MCF 10A (cell line): ENCODE data around the gene ACSS2. TPM values are rescaled to one million over a fixed set of nuclear protein-coding genes. Genes with fewer than 3 reads are reported as not detected.
"Not testable (repeated sequence)": the region's sequence is repeated elsewhere in the genome, so short reads cannot be mapped to it uniquely, and the experiment has no call there.

Experiments
- BruUV-seq: library from RNA; stranded (reverse); fragments of 400-500 nt; replicated peaks from 2 replicates; lab custom pipeline; 2021; lab: Mats Ljungman, UMichigan
- CTCF ChIA-PET: fragments of 300-600 bp; sonication (Branson Sonifier 250); formaldehyde crosslinking; extraction: SDS; loops from one replicate; lab custom pipeline; 2021; ENCODE audit warnings: antibody characterized with exemption, inconsistent platforms; lab: Yijun Ruan, JAX
- POLR2A ChIA-PET: fragments of 300-600, 350-650 bp; sonication (Branson Sonifier 250); formaldehyde crosslinking; extraction: SDS; loops from one replicate; lab custom pipeline; 2020; ENCODE audit warnings: antibody characterized with exemption, inconsistent platforms; lab: Yijun Ruan, JAX
- DNase-seq: peaks from one replicate; pipeline ENCODE4 v3.0.0-alpha.2; 2018; ENCODE audit not compliant: unreplicated experiment
- H3K27ac Mint-ChIP-seq: one replicate; pipeline ENCODE4 v1.8.0; 2022; ENCODE audit warnings: mild to moderate bottlenecking, low read depth, mixed read lengths; ENCODE audit not compliant: unreplicated experiment
- H3K27me3 Mint-ChIP-seq: one replicate; pipeline ENCODE4 v1.8.0; 2022; ENCODE audit warnings: mixed read lengths; ENCODE audit not compliant: insufficient read depth, unreplicated experiment
- H3K36me3 Mint-ChIP-seq: one replicate; pipeline ENCODE4 v1.8.0; 2022; ENCODE audit warnings: mild to moderate bottlenecking, moderate library complexity, mixed read lengths; ENCODE audit not compliant: insufficient read depth, unreplicated experiment
- H3K4me1 Mint-ChIP-seq: one replicate; pipeline ENCODE4 v1.8.0; 2022; ENCODE audit warnings: mixed read lengths; ENCODE audit not compliant: insufficient read depth, unreplicated experiment
- H3K4me3 Mint-ChIP-seq: one replicate; pipeline ENCODE4 v1.8.0; 2022; ENCODE audit warnings: mild to moderate bottlenecking, moderate library complexity, mixed read lengths; ENCODE audit not compliant: unreplicated experiment
- H3K9me3 Mint-ChIP-seq: one replicate; pipeline ENCODE4 v1.8.0; 2022; ENCODE audit warnings: mixed read lengths; ENCODE audit not compliant: unreplicated experiment
- intact Hi-C: fragments of 100-400 bp; cut with micrococcal nuclease; formaldehyde crosslinking; loops from 2 replicates; pipeline ENCODE4 v1.14.1; 2022
- total RNA-seq: library from RNA; stranded (reverse); gene quantifications from 2 replicates; pipeline ENCODE4 v1.2.3, GENCODE V29; 2022
- TF ChIP-seq, protein P1 (sequence below): fragments of 200-600 bp; IDR thresholded peaks from one replicate; pipeline ENCODE4 v1.8.0; 2022; ENCODE audit warnings: antibody characterized with exemption, mild to moderate bottlenecking; ENCODE audit not compliant: unreplicated experiment

The ACSS2 gene
- total RNA-seq, 1 experiment from 2014 or later, result 42.0 TPM

GRCh38 chr20:34880215-34880850 is 3.9 kb downstream of the ACSS2 start:
- CTCF ChIA-PET, result interaction anchor here (0.6 to 1.4 kb wide), 7 partner anchors 14 to 302 kb away, joined by 3 to 6 read pairs (median 4); partner anchors contain the start of genes GSS and MYH7B

DNA sequence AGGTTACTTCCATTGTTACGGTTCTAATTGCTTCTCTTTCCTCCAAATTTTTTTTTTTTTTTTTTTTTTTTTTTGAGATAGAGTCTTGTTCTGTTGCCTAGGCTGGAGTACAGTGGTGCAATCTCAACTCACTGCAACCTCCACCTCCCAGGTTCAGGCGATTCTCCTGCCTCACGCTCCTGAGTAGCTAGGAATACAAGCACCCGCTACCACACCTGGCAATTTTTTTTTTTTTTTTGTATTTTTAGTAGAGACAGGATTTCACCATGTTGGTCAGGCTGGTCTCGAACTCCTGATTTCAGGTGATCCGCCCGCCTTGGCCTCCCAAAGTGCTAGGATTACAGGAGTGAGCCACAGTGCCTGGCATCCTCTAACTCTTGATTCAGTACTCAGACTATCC is 4.6 kb downstream of the ACSS2 start:
- CTCF ChIA-PET, result interaction anchor here (0.6 to 1.1 kb wide), 4 partner anchors 36 to 303 kb away, joined by 3 to 4 read pairs (median 4); partner anchors contain the start of genes GSS and MYH7B

More at GRCh38 chr20:34880215-34880850, 3.9 kb downstream of the ACSS2 start:
- Mint-ChIP-seq H3K27ac (no peak overlapping the region), H3K27me3 (no peaks in the 10 kb centered on the region), H3K36me3 (peaks cover 7% of the 10 kb centered on the region), H3K4me1 (peaks cover 26% of the 10 kb centered on the region), H3K9me3 (no peaks in the 10 kb centered on the region), H3K4me3 (no peak overlapping the region)
- no peak for DNase-seq
- intact Hi-C loops, result no loop called here
- TF ChIP-seq, protein P1, sequence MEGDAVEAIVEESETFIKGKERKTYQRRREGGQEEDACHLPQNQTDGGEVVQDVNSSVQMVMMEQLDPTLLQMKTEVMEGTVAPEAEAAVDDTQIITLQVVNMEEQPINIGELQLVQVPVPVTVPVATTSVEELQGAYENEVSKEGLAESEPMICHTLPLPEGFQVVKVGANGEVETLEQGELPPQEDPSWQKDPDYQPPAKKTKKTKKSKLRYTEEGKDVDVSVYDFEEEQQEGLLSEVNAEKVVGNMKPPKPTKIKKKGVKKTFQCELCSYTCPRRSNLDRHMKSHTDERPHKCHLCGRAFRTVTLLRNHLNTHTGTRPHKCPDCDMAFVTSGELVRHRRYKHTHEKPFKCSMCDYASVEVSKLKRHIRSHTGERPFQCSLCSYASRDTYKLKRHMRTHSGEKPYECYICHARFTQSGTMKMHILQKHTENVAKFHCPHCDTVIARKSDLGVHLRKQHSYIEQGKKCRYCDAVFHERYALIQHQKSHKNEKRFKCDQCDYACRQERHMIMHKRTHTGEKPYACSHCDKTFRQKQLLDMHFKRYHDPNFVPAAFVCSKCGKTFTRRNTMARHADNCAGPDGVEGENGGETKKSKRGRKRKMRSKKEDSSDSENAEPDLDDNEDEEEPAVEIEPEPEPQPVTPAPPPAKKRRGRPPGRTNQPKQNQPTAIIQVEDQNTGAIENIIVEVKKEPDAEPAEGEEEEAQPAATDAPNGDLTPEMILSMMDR, result no peak
- POLR2A ChIA-PET, result interaction anchor here (0.8 to 2.7 kb wide), 8 partner anchors 10 to 266 kb away, joined by 3 to 12 read pairs (median 6); partner anchors contain the start of genes EDEM2, GSS and MYH7B
- BruUV-seq, result no TSS peak

GRCh38 chr20:34881689-34882088 is 5.3 kb downstream of the ACSS2 start:
- ChIA-PET POLR2A (interaction anchor here (0.7 to 2.7 kb wide), 4 partner anchors 26 to 1865 kb away, joined by 3 to 10 read pairs (median 4); no protein-coding TSS in a partner anchor), CTCF (interaction anchor here (0.6 to 1.1 kb wide), 2 partner anchors 48 to 74 kb away, joined by 3 to 4 read pairs; partner anchors contain the start of genes GSS and MYH7B)
- intact Hi-C loops, result no loop called here
- Mint-ChIP-seq H3K4me1 (peaks cover 16% of the 10 kb centered on the region), H3K36me3 (peaks cover 14% of the 10 kb centered on the region), H3K27ac (no peak overlapping the region), H3K4me3 (no peak overlapping the region), H3K27me3 (no peaks in the 10 kb centered on the region), H3K9me3 (no peaks in the 10 kb centered on the region)
- no TSS peak for BruUV-seq
- DNase-seq, result no peak
- TF ChIP-seq, protein P1, result no peak

More for the DNA sequence above, 4.6 kb downstream of the ACSS2 start:
- DNase-seq, intact Hi-C loops, H3K27ac Mint-ChIP-seq, H3K36me3 Mint-ChIP-seq, H3K4me3 Mint-ChIP-seq, H3K27me3 Mint-ChIP-seq, H3K9me3 Mint-ChIP-seq, BruUV-seq: not testable (repeated sequence)
- H3K4me1 Mint-ChIP-seq, result peaks cover 20% of the 10 kb centered on the region
- POLR2A ChIA-PET, result interaction anchor here (0.6 to 2.7 kb wide), 6 partner anchors 9 to 1785 kb away, joined by 3 to 12 read pairs (median 6); partner anchors contain the start of genes GSS and MYH7B

DNA sequence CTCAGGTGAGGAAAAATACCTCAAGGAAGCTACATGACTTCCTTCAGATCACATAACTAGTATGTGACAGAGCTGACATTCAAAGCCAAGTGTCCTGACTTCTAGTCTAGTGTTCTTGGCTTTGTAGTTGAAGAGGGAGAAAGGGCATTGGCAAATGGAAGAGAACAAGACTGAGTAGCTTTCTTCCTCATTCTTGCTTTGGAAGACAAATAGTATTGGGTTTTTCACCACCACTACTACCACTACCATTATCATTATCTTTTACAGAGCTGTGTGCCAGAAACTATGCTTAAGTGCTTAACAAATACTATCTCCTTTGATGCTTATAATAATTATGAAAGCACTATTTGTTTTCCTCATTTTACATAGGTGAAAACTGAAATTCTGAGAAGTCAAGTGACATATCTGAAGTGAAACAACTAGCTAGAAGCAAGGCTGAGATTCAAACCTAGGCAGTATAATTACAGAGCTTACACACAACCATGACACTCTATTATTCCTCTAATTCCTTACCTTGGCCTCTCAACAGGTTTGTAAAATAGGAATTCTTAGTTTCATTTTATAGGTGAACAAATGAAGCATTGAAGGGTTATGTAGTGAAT is 6.8 kb downstream of the ACSS2 start:
- no peaks in the 10 kb centered on the region for H3K27me3 Mint-ChIP-seq
- ChIA-PET CTCF (interaction anchor here (1.0 to 1.6 kb wide), 2 partner anchors 9 to 51 kb away, joined by 4 to 7 read pairs; no protein-coding TSS in a partner anchor), POLR2A (interaction anchor here (0.5 to 2.2 kb wide), 5 partner anchors 13 to 73 kb away, joined by 3 to 8 read pairs (median 3); no protein-coding TSS in a partner anchor)
- DNase-seq, result no peak
- H3K9me3 Mint-ChIP-seq, result no peaks in the 10 kb centered on the region
- H3K4me3 Mint-ChIP-seq, result no peak overlapping the region
- intact Hi-C loops, result no loop called here
- TF ChIP-seq, protein P1, result no peak
- H3K4me1 Mint-ChIP-seq, result peaks cover 12% of the 10 kb centered on the region
- H3K36me3 Mint-ChIP-seq, result peaks cover 18% of the 10 kb centered on the region
- H3K27ac Mint-ChIP-seq, result no peak overlapping the region
- BruUV-seq, result no TSS peak
